Measurements from ENCODE around the gene USP25. TPM values are rescaled to one million over a fixed set of nuclear protein-coding genes. Genes with fewer than 3 reads are reported as not detected.

Gene USP25
- total RNA-seq, 2 experiments from 2014 or later: 34.1 to 34.6 TPM

DNA sequence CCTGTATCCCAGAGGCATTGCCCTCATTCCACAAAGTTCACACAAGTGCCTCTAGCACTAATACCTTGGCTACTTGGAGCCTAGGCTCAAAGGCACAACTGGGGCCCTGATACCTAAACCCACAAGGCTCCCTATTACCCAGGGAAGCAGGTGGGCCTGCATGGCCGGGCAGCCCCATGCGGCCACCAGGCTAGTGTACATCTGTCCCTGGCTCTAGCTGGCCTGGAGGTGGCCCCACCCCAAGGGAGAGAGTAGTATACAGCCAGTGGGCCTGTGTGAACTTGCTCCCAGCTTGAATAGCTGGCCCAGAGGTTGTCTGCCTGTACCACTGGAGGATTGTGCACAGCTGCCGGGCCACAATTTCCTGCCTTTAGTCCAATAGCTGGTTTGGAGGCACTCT lies 52.2 kb downstream of the USP25 start:
- H3K9me3 Mint-ChIP-seq: peaks cover 8% of the 10 kb centered on the region
- no peak overlapping the region for H3K4me3 Mint-ChIP-seq
- ChIA-PET POLR2A (interaction anchor here (1.4 kb wide), 1 partner anchor 19 kb away, joined by 3 read pairs; no protein-coding TSS in a partner anchor), CTCF (no interaction called here)
- intact Hi-C loops (cut with micrococcal nuclease): no loop called here
- ATAC-seq: no peak
- peaks cover 37% of the 10 kb centered on the region for H3K36me3 Mint-ChIP-seq (ENCODE audit: low read depth)
- TF ChIP-seq CTCF (IDR thresholded peaks at IDR 0.05): no peak
- DNase-seq: no peak
- no peaks in the 10 kb centered on the region for H3K27me3 Mint-ChIP-seq
- H3K4me1 Mint-ChIP-seq (ENCODE audit: low read depth): peaks cover 16% of the 10 kb centered on the region
- H3K27ac Mint-ChIP-seq: no peak overlapping the region

GRCh38 chr21:15788847-15789523 lies 59.2 kb downstream of the USP25 start:
- DNase-seq (no peak), ATAC-seq (no peak)
- Mint-ChIP-seq H3K4me1 (ENCODE audit: low read depth) (peaks cover 26% of the 10 kb centered on the region), H3K27ac (no peak overlapping the region), H3K27me3 (no peaks in the 10 kb centered on the region), H3K9me3 (peaks cover 3% of the 10 kb centered on the region), H3K4me3 (no peak overlapping the region), H3K36me3 (ENCODE audit: low read depth) (peaks cover 19% of the 10 kb centered on the region)
- ChIA-PET POLR2A (no interaction called here), CTCF (no interaction called here)
- intact Hi-C loops (cut with micrococcal nuclease): no loop called here
- no peak for TF ChIP-seq CTCF (IDR thresholded peaks at IDR 0.05)

- no peak for TF ChIP-seq CTCF (IDR thresholded peaks at IDR 0.05)
- no peaks in the 10 kb centered on the region for H3K9me3 Mint-ChIP-seq
- H3K4me1 Mint-ChIP-seq (ENCODE audit: low read depth): peaks cover 55% of the 10 kb centered on the region
- ATAC-seq: no peak
- no peak for DNase-seq
- no peak overlapping the region for H3K27ac Mint-ChIP-seq
- ChIA-PET POLR2A (no interaction called here), CTCF (interaction anchor here (1.4 kb wide), 2 partner anchors 29 to 34 kb away, joined by 3 to 4 read pairs; no protein-coding TSS in a partner anchor)
- no peaks in the 10 kb centered on the region for H3K27me3 Mint-ChIP-seq
- intact Hi-C loops (cut with micrococcal nuclease): no loop called here
- H3K4me3 Mint-ChIP-seq: no peak overlapping the region
- peaks cover 26% of the 10 kb centered on the region for H3K36me3 Mint-ChIP-seq (ENCODE audit: low read depth)
These were observed 63.3 kb downstream of the USP25 start for GRCh38 chr21:15793109-15793508.

DNA sequence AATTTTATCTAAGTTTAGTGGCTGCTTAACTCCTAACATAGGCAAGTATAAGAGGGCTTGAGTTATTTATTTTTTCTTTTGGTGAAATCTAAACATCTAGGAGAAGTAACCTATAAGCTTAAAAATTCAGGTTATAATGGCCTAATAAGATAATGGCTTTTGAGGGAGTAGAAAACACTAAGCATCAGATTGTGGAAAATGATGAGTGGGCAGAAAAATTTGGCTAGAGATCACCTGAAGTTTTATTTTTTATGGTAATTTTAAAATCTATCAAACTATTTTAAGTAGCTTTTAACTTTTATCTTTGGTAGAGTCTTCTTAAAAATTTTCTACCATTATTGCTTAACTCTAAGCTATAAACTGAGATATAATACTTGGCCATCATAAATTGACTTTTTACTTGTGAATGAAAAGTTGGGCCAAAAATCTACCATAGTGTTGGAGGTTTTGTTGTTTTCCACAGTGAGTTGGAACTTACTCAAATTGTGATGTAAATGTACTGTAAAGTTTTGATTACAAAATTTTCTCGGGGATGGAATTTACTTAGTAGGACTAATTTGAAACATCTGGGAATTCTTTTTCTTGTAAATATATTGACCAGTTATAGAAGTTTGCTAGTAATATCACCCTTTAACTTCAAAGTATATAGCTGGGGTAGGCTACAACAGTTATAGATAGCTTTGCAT lies 63.9 kb downstream of the USP25 start:
- no peak for TF ChIP-seq CTCF (IDR thresholded peaks at IDR 0.05)
- intact Hi-C loops (cut with micrococcal nuclease): no loop called here
- Mint-ChIP-seq H3K27me3 (no peaks in the 10 kb centered on the region), H3K36me3 (ENCODE audit: low read depth) (peaks cover 26% of the 10 kb centered on the region), H3K4me1 (ENCODE audit: low read depth) (peaks cover 55% of the 10 kb centered on the region), H3K9me3 (peaks cover 1% of the 10 kb centered on the region), H3K27ac (no peak overlapping the region), H3K4me3 (no peak overlapping the region)
- POLR2A ChIA-PET: no interaction called here
- ATAC-seq (no peak), DNase-seq (no peak)
- CTCF ChIA-PET: interaction anchor here (0.8 to 1.4 kb wide), 3 partner anchors 18 to 34 kb away, joined by 3 to 4 read pairs (median 3); no protein-coding TSS in a partner anchor

GRCh38 chr21:15794277-15794912 lies 64.6 kb downstream of the USP25 start:
- no peaks in the 10 kb centered on the region for H3K27me3 Mint-ChIP-seq
- ChIA-PET POLR2A (no interaction called here), CTCF (interaction anchor here (0.8 to 1.4 kb wide), 3 partner anchors 19 to 33 kb away, joined by 3 to 4 read pairs (median 3); no protein-coding TSS in a partner anchor)
- H3K4me3 Mint-ChIP-seq: no peak overlapping the region
- H3K4me1 Mint-ChIP-seq (ENCODE audit: low read depth): peaks cover 51% of the 10 kb centered on the region
- DNase-seq (no peak), ATAC-seq (peak; percentile 37)
- no peak for TF ChIP-seq CTCF (IDR thresholded peaks at IDR 0.05)
- H3K27ac Mint-ChIP-seq: no peak overlapping the region
- peaks cover 1% of the 10 kb centered on the region for H3K9me3 Mint-ChIP-seq
- peaks cover 26% of the 10 kb centered on the region for H3K36me3 Mint-ChIP-seq (ENCODE audit: low read depth)
- intact Hi-C loops (cut with micrococcal nuclease): no loop called here

Data from activated CD8-positive, alpha-beta T cell treated with anti-CD3 and anti-CD28 coated beads for 36 hours (primary cell).